Activated CD4-positive, alpha-beta memory T cell treated with anti-CD3 and anti-CD28 coated beads for 36 hours (primary cell): ENCODE results near the gene CEP85L. TPM values are rescaled to one million over a fixed set of nuclear protein-coding genes. Genes with fewer than 3 reads are reported as not detected.

Experiments
- CTCF ChIA-PET: fragments of 350-600 bp; sonication (Branson Sonifier 250); formaldehyde crosslinking; loops from one replicate; lab custom pipeline; 2021; ENCODE audit warnings: antibody characterized with exemption, inconsistent platforms; lab: Charles Lee
- POLR2A ChIA-PET: fragments of 350-600 bp; sonication (Branson Sonifier 250); formaldehyde crosslinking; loops from one replicate; lab custom pipeline; 2021; ENCODE audit warnings: antibody characterized with exemption; lab: Charles Lee
- DNase-seq: peaks from one replicate; pipeline ENCODE4 v3.0.0-alpha.2; 2020
- H3K27ac Mint-ChIP-seq: one replicate; pipeline ENCODE4 v1.8.0; 2021; ENCODE audit warnings: mixed read lengths
- H3K27me3 Mint-ChIP-seq: one replicate; pipeline ENCODE4 v1.8.0; 2021; ENCODE audit warnings: mixed read lengths
- H3K36me3 Mint-ChIP-seq: one replicate; pipeline ENCODE4 v1.8.0; 2021; ENCODE audit warnings: mixed read lengths
- H3K4me1 Mint-ChIP-seq: one replicate; pipeline ENCODE4 v1.8.0; 2021; ENCODE audit warnings: low read depth, mixed read lengths
- H3K4me3 Mint-ChIP-seq: one replicate; pipeline ENCODE4 v1.8.0; 2021; ENCODE audit warnings: mild to moderate bottlenecking, mixed read lengths
- H3K9me3 Mint-ChIP-seq: one replicate; pipeline ENCODE4 v1.8.0; 2021; ENCODE audit warnings: mixed read lengths
- intact Hi-C: fragments of 100-400 bp; cut with micrococcal nuclease; formaldehyde crosslinking; loops from one replicate; pipeline ENCODE4 v1.15.1; 2023
- total RNA-seq, 2 experiments: library from RNA; stranded (reverse); gene quantifications; one replicate each; pipeline ENCODE4 v1.2.3, GENCODE V29; 2021

Gene CEP85L
- total RNA-seq, 2 experiments from 2014 or later = 21.1 to 23.3 TPM

GRCh38 chr6:118528129-118528528 lies 123.3 kb downstream of the CEP85L start:
- ChIA-PET POLR2A (interaction anchor here (0.6 kb wide), 1 partner anchor 370 kb away, joined by 6 read pairs; no protein-coding TSS in a partner anchor), CTCF (no interaction called here)
- Mint-ChIP-seq H3K4me3 (no peak overlapping the region), H3K27ac (no peak overlapping the region), H3K4me1 (peaks cover 28% of the 10 kb centered on the region), H3K27me3 (no peaks in the 10 kb centered on the region), H3K36me3 (peaks cover 15% of the 10 kb centered on the region), H3K9me3 (peaks cover 9% of the 10 kb centered on the region)
- intact Hi-C loops = no loop called here
- DNase-seq = no peak

- Mint-ChIP-seq H3K36me3 (peaks cover 17% of the 10 kb centered on the region), H3K4me1 (peaks cover 22% of the 10 kb centered on the region)
- POLR2A ChIA-PET = no interaction called here
Measured at GRCh38 chr6:118525913-118526780, 125.2 kb downstream of the CEP85L start.

GRCh38 chr6:118524686-118525085 lies 126.7 kb downstream of the CEP85L start:
- H3K4me1 Mint-ChIP-seq = peaks cover 19% of the 10 kb centered on the region
- ChIA-PET POLR2A (no interaction called here), CTCF (no interaction called here)
- no peak for DNase-seq
- H3K27me3 Mint-ChIP-seq = no peaks in the 10 kb centered on the region
- H3K36me3 Mint-ChIP-seq = peaks cover 19% of the 10 kb centered on the region
- intact Hi-C loops = no loop called here
- no peak overlapping the region for H3K4me3 Mint-ChIP-seq
- H3K27ac Mint-ChIP-seq = no peak overlapping the region
- H3K9me3 Mint-ChIP-seq = no peaks in the 10 kb centered on the region

More at GRCh38 chr6:118525913-118526780, 125.2 kb downstream of the CEP85L start:
- Mint-ChIP-seq H3K9me3 (peaks cover 4% of the 10 kb centered on the region), H3K27ac (no peak overlapping the region), H3K4me3 (no peak overlapping the region), H3K27me3 (no peaks in the 10 kb centered on the region)
- DNase-seq = no peak
- intact Hi-C loops = no loop called here
- CTCF ChIA-PET = interaction anchor here (0.6 kb wide), 1 partner anchor 200 kb away, joined by 3 read pairs; no protein-coding TSS in a partner anchor

- Mint-ChIP-seq H3K4me3 (no peak overlapping the region), H3K27me3 (no peaks in the 10 kb centered on the region)
- CTCF ChIA-PET = interaction anchor here (0.9 kb wide), 1 partner anchor 57 kb away, joined by 3 read pairs; no protein-coding TSS in a partner anchor
Measured at GRCh38 chr6:118523216-118523615, 128.2 kb downstream of the CEP85L start.

GRCh38 chr6:118522422-118522821 lies 129.0 kb downstream of the CEP85L start:
- no peak for DNase-seq
- Mint-ChIP-seq H3K27ac (no peak overlapping the region), H3K4me1 (peaks cover 28% of the 10 kb centered on the region), H3K27me3 (no peaks in the 10 kb centered on the region), H3K36me3 (peaks cover 34% of the 10 kb centered on the region), H3K4me3 (no peak overlapping the region), H3K9me3 (no peaks in the 10 kb centered on the region)
- intact Hi-C loops = no loop called here
- CTCF ChIA-PET = interaction anchor here (1.0 kb wide), 1 partner anchor 43 kb away, joined by 3 read pairs; no protein-coding TSS in a partner anchor
- POLR2A ChIA-PET = no interaction called here

More at GRCh38 chr6:118523216-118523615, 128.2 kb downstream of the CEP85L start:
- POLR2A ChIA-PET = no interaction called here
- DNase-seq = no peak
- Mint-ChIP-seq H3K27ac (no peak overlapping the region), H3K9me3 (no peaks in the 10 kb centered on the region), H3K4me1 (peaks cover 24% of the 10 kb centered on the region), H3K36me3 (peaks cover 28% of the 10 kb centered on the region)
- intact Hi-C loops = no loop called here

- ChIA-PET POLR2A (no interaction called here), CTCF (no interaction called here)
- H3K4me1 Mint-ChIP-seq = peaks cover 32% of the 10 kb centered on the region
- intact Hi-C loops = no loop called here
- no peaks in the 10 kb centered on the region for H3K27me3 Mint-ChIP-seq
- DNase-seq = no peak
- H3K36me3 Mint-ChIP-seq = peaks cover 15% of the 10 kb centered on the region
- H3K27ac Mint-ChIP-seq = no peak overlapping the region
- no peaks in the 10 kb centered on the region for H3K9me3 Mint-ChIP-seq
- H3K4me3 Mint-ChIP-seq = no peak overlapping the region
Measured at GRCh38 chr6:118514689-118515088, 136.7 kb downstream of the CEP85L start.

GRCh38 chr6:118511930-118512715 lies 139.3 kb downstream of the CEP85L start:
- H3K4me1 Mint-ChIP-seq = peaks cover 26% of the 10 kb centered on the region
- intact Hi-C loops = no loop called here
- H3K27me3 Mint-ChIP-seq = no peaks in the 10 kb centered on the region
- no peaks in the 10 kb centered on the region for H3K36me3 Mint-ChIP-seq
- CTCF ChIA-PET = no interaction called here
- H3K9me3 Mint-ChIP-seq = no peaks in the 10 kb centered on the region
- POLR2A ChIA-PET = no interaction called here
- H3K27ac Mint-ChIP-seq = no peak overlapping the region
- DNase-seq = no peak
- H3K4me3 Mint-ChIP-seq = no peak overlapping the region

- no peak overlapping the region for H3K27ac Mint-ChIP-seq
- H3K27me3 Mint-ChIP-seq = no peaks in the 10 kb centered on the region
- DNase-seq = no peak
- no peak overlapping the region for H3K4me3 Mint-ChIP-seq
- POLR2A ChIA-PET = no interaction called here
- no peaks in the 10 kb centered on the region for H3K9me3 Mint-ChIP-seq
- intact Hi-C loops = no loop called here
- CTCF ChIA-PET = no interaction called here
- H3K36me3 Mint-ChIP-seq = peaks cover 10% of the 10 kb centered on the region
- peaks cover 22% of the 10 kb centered on the region for H3K4me1 Mint-ChIP-seq
Measured at GRCh38 chr6:118509009-118509617, 142.3 kb downstream of the CEP85L start.

GRCh38 chr6:118507636-118508035 lies 143.8 kb downstream of the CEP85L start:
- ChIA-PET CTCF (no interaction called here), POLR2A (no interaction called here)
- Mint-ChIP-seq H3K36me3 (peaks cover 21% of the 10 kb centered on the region), H3K27ac (no peak overlapping the region), H3K27me3 (no peaks in the 10 kb centered on the region), H3K4me3 (no peak overlapping the region), H3K9me3 (no peaks in the 10 kb centered on the region), H3K4me1 (peaks cover 16% of the 10 kb centered on the region)
- intact Hi-C loops = no loop called here
- DNase-seq = no peak

GRCh38 chr6:118506071-118506638 lies 145.2 kb downstream of the CEP85L start:
- intact Hi-C loops = no loop called here
- CTCF ChIA-PET = no interaction called here
- Mint-ChIP-seq H3K9me3 (no peaks in the 10 kb centered on the region), H3K27me3 (no peaks in the 10 kb centered on the region), H3K27ac (no peak overlapping the region), H3K36me3 (peaks cover 36% of the 10 kb centered on the region), H3K4me1 (peaks cover 10% of the 10 kb centered on the region), H3K4me3 (no peak overlapping the region)
- POLR2A ChIA-PET = no interaction called here
- no peak for DNase-seq

- intact Hi-C loops = no loop called here
- Mint-ChIP-seq H3K4me1 (peaks cover 10% of the 10 kb centered on the region), H3K27ac (no peak overlapping the region), H3K9me3 (no peaks in the 10 kb centered on the region), H3K36me3 (peaks cover 40% of the 10 kb centered on the region), H3K4me3 (no peak overlapping the region), H3K27me3 (no peaks in the 10 kb centered on the region)
- POLR2A ChIA-PET = no interaction called here
- no peak for DNase-seq
- CTCF ChIA-PET = no interaction called here
Measured at GRCh38 chr6:118505656-118506055, 145.7 kb downstream of the CEP85L start.
